ENCODE data around the gene GTPBP1.

Gene GTPBP1

GRCh38 chr22:38705235-38706100, at the start of gene GTPBP1:
Gene GTPBP1 (plus strand): TSS chr22:38705944. CDS start chr22:38705956, 12 bp downstream.
- peak; percentile 87 to 99 for DNase-seq

- DNase-seq: peak; percentile 75 to 83
These were observed 49.3 kb upstream of the GTPBP1 start, which contains the start of the genes CBY1 and FAM227A for GRCh38 chr22:38656256-38657044. Gene CBY1 (plus strand): TSS chr22:38656638. CDS start chr22:38668055, 11,417 bp downstream. Gene FAM227A (minus strand): TSS chr22:38656392. CDS start chr22:38650168, 6,224 bp downstream.

GRCh38 chr22:38657045-38657909, 48.5 kb upstream of the GTPBP1 start:
- DNase-seq: peak; percentile 12 to 14

- DNase-seq: no peak
These were observed 30.9 kb upstream of the GTPBP1 start for GRCh38 chr22:38674888-38675287.

- no peak for DNase-seq
These were observed 29.9 kb upstream of the GTPBP1 start for GRCh38 chr22:38675833-38676232.

- DNase-seq: peak; percentile 79 to 81
These were observed 24.0 kb upstream of the GTPBP1 start, which contains the start of gene TOMM22 for GRCh38 chr22:38681582-38682335. Gene TOMM22 (plus strand): TSS chr22:38681957. CDS start chr22:38681979, 22 bp downstream.

GRCh38 chr22:38684895-38685294, 20.8 kb upstream of the GTPBP1 start:
- no peak for DNase-seq

DNA sequence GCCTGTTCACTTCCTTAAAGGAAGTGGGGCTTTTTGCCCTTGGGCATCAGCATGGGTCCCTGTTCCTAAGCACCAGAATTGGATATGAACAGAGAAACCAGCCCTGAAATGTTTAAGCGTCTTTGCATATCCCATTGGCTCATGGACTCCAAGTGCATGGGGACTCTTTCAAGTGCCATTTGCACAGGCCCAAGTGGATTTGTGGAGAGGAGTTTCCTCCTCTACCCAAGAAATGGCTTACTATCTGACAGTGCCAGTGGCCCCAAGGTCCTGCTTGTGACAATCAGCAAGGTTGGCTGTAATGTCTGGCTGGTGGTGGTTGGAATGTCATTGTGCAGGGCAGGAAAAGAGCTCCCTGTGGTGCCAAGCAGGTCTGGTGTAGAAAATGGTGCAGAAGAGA, 20.0 kb upstream of the GTPBP1 start:
- no peak for DNase-seq

- no peak for DNase-seq
These were observed 16.1 kb upstream of the GTPBP1 start for GRCh38 chr22:38689651-38690050.

GRCh38 chr22:38694049-38694448, 11.7 kb upstream of the GTPBP1 start:
- DNase-seq: no peak

DNA sequence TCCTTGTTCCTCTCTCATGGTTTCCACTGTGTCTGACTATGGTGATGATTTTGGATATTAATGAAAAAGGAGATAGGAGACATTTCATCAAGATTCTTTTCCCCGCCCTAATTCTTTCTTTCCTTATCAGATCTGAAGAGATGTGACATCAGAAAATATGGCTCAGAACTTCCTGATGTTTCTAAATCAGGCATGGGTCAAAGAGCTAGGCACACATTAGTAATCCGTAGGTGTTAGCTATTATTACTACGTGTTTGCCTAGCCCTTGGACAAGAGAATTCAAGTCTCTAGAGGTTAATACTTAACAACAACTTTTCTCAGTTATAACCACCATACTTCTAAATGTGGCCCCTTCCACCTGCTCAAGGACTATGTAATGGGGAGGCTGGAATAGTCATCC, 10.8 kb upstream of the GTPBP1 start:
- no peak for DNase-seq

DNA sequence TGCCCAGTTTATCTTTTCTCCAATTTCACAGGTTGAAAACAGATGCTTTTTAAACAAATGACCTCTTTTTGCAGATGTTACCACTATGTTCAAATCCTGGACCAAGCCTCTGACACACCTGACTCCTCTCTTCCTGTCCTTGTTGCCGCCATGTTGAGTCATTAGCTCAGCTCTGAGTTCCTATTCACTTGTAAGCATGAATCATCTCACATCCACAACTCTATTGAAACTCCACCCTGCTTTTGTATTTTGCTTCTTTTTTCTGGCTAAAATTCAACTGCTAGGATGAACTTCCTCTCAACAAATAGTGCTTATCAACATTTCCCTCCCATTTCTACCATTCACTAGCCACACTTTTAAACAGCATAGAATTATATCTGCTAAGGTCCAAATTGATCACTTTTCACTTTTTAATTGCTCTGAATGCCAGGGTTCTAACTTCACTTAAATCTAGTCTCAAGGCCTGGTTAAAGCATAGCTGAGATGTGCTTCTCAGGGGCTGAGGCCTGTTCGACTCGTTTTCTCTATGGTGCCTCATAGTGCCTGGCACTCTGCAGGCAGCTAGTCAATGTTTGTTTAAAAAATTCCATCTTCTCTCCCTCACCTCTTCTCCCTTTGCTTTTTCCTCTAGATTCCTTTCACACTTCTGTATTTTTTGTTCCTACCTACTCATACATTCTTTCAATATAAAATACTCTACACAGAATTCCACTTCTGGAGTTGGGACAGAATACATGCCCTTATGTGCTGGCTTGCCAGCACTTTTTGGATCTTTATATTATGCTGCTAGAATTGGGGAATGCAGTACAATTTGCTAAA, 8.9 kb upstream of the GTPBP1 start:
- peak in 1 of 2 experiments; percentile 65 for DNase-seq

- DNase-seq: no peak
These were observed 8.2 kb upstream of the GTPBP1 start for GRCh38 chr22:38697425-38698089.

GRCh38 chr22:38698407-38699094, 7.2 kb upstream of the GTPBP1 start:
- DNase-seq: no peak

GRCh38 chr22:38699143-38699542, 6.6 kb upstream of the GTPBP1 start:
- no peak for DNase-seq

GRCh38 chr22:38699784-38700183, 6.0 kb upstream of the GTPBP1 start:
- DNase-seq: no peak

DNA sequence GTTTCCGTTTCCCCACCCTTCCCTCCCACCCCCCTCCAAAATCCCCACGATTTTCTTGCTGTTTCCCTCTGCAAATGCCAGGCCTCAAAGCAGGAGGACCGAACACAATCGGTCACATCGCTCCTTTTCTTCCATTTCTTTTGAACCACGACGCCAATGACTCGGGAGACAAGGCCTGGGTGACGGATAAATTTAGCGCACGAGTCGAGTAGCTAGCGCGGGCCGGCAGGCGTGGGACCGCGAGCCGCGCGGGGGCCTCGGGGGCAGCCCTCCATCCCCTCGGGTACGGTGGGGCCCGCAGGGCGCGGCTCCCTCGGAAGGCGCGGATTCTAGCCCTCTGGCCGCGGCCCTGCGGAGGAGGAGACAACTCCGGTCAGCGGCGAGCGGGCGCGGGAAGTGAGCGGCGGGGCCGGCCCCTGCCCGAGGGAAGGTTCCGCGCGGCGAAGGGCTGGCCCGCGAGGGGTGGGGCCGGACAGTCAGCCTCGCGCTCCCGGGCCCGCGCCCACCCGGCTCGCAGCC, 5.4 kb upstream of the GTPBP1 start:
- no peak for DNase-seq

DNA sequence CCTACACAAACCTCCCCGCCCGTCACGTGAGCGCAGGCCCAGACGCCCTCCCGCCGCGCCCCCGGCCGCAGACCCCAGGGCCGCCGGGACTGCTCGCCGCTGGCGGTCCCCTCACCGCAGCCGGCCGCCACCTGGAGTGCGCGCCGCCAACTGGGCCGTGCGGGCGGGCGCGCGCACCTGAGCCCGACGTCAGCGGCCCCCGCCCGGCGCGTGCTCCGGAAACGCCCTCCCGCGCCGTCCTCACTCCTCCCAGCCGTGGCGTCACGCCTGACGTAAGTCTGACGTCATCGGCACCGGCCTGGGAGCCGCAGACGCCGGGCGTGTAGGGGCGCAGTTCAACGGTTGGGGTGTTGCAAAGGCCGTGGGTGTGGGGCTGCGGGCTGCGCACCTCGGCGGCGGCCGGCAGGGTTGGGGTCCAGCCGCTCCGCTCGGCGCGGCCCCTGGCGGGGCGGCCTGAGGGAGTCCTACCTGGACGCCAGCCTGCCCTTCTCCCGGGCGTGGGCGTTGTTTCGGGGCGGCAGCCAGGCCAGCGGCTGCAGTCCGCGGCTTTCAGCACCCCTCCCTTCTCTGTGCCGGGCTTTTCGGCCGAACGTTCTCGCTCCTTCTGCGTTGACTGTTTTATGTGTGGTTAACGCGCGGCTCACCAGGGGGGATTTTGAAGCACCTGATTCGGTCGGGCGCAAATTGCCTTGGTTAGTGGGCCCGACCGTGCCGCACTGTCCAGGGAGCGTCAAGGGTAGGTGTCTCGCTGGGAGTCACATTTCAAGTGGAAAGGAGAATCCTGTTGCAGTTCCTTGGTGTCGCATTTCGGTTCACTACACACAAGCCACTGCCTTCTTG, 4.7 kb upstream of the GTPBP1 start, which contains the start of gene JOSD1:
Gene JOSD1, minus strand, starts transcription at position 155 of the 840 bp plus-strand sequence. CDS start 956 bp downstream, outside the sequence.
- DNase-seq: peak; percentile 96 to 98

Measured in stimulated activated CD4-positive, alpha-beta T cell treated with anti-CD3 and anti-CD28 coated beads, Interleukin-4, amount 100 ng/mL, for 4 hours (primary cell).